Stomach (tissue), 9 donors: Measurements from ENCODE around the gene PSENEN. TPM values are rescaled to one million over a fixed set of nuclear protein-coding genes. Genes with fewer than 3 reads are reported as not detected.

Source experiments
- DNase-seq, 2 donors: peaks; one replicate each; pipeline versions ENCODE4 v3.0.0 to v3.0.0-alpha.2; 2013 to 2019
- H3K27ac ChIP-seq, 5 donors: fragments of 200-600 bp in 4 of 5; sonication (generic) in 4 of 5; one replicate each; pipeline ENCODE4 v1.5.1; 2013 to 2019; ENCODE audit warnings: mild to moderate bottlenecking in 1 of 5, moderate library complexity in 1 of 5
- H3K27me3 ChIP-seq, 3 donors: fragments of 200-600 bp; sonication (generic); one replicate each; pipeline ENCODE4 v1.5.1; 2017 to 2019; ENCODE audit warnings: mixed run types in 1 of 3
- H3K36me3 ChIP-seq, 4 donors: fragments of 200-600 bp; sonication (generic); 1 replicate in 3 of 4; 2 replicates in 1 of 4; pipeline ENCODE4 v1.5.1; 2016 to 2019
- H3K4me1 ChIP-seq, 4 donors: fragments of 200-600 bp; sonication (generic); one replicate each; pipeline ENCODE4 v1.5.1; 2016 to 2019
- H3K4me3 ChIP-seq, 4 donors: fragments of 200-600 bp; sonication (generic) in 3 of 4; one replicate each; pipeline ENCODE4 v1.5.1; 2016 to 2019; ENCODE audit warnings: mild to moderate bottlenecking in 1 of 4
- H3K9me3 ChIP-seq, 4 donors: fragments of 200-600 bp; sonication (generic); one replicate each; pipeline ENCODE4 v1.5.1; 2016 to 2019
- EP300 ChIP-seq: sonication (generic); formaldehyde crosslinking; IDR thresholded peaks from one replicate; pipeline ENCODE4 v1.6.1; 2017; ENCODE audit warnings: antibody characterized with exemption
- POLR2A ChIP-seq, 4 donors: fragments of 450-650 bp; IDR thresholded peaks; one replicate each; pipeline ENCODE4 v1.6.1; 2016; ENCODE audit warnings: antibody characterized with exemption in 4 of 4, control low read depth in 2 of 4, mild to moderate bottlenecking in 1 of 4, moderate library complexity in 1 of 4
- POLR2AphosphoS5 ChIP-seq, 3 donors: sonication (generic); formaldehyde crosslinking; IDR thresholded peaks; one replicate each; pipeline ENCODE4 v1.6.1; 2016; ENCODE audit warnings: antibody characterized with exemption in 3 of 3
- WGBS, 5 donors: extraction: QIAGEN DNeasy Blood & Tissue Kit in 3 of 5; methylation state at CpG; one replicate each; pipeline versions ENCODE4 v1.1.5 to v1.1.7; 2013 to 2018; 5-methylcytosine and 5-hydroxymethylcytosine counted together
- intact Hi-C: fragments of 100-400 bp; cut with DNase I; formaldehyde crosslinking; loops from one replicate; pipeline ENCODE4 v1.15.1; 2023; ENCODE audit warnings: low total_unique reads
- polyA plus RNA-seq, 3 donors: library from polyadenylated mRNA; stranded (reverse); fragments of 200-250 nt; gene quantifications; one replicate each; pipeline ENCODE4 v1.2.3, GENCODE V29; 2013
- total RNA-seq, 5 donors: library from RNA; depleted of rRNA; stranded (reverse); fragments of >200 nt; gene quantifications; one replicate each; pipeline versions ENCODE4 v1.1.0 to v1.2.3, GENCODE V29; 2014 to 2016
- TF ChIP-seq, protein P1 (sequence below), 7 experiments: fragments of 450-650 bp in 4 of 7; fragments of 200-600 bp in 3 of 7; sonication (generic) in 3 of 7; IDR thresholded peaks; one replicate each; pipeline ENCODE4 v1.5.1; 2016 to 2019; ENCODE audit warnings: antibody characterized with exemption in 7 of 7, control low read depth in 2 of 7, mild to moderate bottlenecking in 1 of 7
- donor health status: healthy with polysubstance abuse.
- donor health status: Bipolar disorder and iron deficiency.
- donor health status: healthy.

The PSENEN gene
- total and polyA plus RNA-seq, 8 donors: 9.3 to 101 (median 50.4) TPM; not detected in 1

DNA sequence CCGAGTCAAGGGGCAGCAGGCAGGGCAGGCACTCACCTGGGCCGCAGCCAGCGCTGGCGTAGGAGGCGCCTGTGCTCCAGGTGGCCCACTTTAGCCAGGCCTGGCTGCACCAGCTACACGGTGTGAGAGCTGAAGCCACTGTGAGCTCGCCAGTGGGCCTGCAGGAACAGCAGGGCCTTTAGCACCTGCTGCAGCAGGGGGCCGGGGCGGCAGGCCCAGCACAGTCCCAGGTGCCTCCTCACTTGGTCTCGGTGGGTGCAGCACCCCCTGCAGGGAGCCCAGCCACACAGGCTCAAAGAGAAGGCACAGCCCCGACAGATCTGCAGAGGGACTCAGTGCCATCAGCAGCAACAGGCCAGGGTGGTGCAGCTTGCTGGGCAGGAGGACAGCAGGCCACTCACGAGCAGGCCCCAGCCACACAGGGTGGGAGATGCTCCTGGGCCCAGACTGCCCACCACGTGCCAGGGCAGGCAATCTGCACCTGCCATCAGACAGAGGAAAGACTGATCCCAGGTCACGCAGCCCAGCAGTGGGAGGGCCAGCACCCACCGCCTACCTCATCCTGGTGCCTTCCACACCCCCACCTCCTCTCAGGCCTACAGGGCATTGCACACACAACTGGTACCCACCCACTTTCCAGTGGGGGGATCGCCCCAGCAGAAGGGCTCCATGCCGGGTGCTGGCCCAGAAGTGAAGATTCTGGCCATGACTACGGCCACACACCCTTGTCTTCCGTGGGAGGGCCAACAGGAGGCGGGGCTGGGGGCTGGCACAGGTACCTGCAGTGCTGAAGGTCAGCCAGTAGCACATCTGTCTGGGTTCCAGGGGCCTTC is 45.7 kb downstream of the PSENEN start:
- Histone ChIP-seq H3K27me3 (peaks cover 0 to 14% (median 0%) of the 10 kb centered on the region in 3 donors), H3K9me3 (no peaks in the 10 kb centered on the region), H3K4me1 (no peaks in the 10 kb centered on the region), H3K27ac (no peak overlapping the region), H3K36me3 (peaks cover 0 to 15% (median 11%) of the 10 kb centered on the region in 4 donors), H3K4me3 (no peak overlapping the region)
- intact Hi-C loops: no loop called here
- no peak for DNase-seq
- 58 to 62% (median 60%) methylated on average over 15 to 20 of the region's 20 CpGs for WGBS, 5 donors
- TF ChIP-seq, protein P1, sequence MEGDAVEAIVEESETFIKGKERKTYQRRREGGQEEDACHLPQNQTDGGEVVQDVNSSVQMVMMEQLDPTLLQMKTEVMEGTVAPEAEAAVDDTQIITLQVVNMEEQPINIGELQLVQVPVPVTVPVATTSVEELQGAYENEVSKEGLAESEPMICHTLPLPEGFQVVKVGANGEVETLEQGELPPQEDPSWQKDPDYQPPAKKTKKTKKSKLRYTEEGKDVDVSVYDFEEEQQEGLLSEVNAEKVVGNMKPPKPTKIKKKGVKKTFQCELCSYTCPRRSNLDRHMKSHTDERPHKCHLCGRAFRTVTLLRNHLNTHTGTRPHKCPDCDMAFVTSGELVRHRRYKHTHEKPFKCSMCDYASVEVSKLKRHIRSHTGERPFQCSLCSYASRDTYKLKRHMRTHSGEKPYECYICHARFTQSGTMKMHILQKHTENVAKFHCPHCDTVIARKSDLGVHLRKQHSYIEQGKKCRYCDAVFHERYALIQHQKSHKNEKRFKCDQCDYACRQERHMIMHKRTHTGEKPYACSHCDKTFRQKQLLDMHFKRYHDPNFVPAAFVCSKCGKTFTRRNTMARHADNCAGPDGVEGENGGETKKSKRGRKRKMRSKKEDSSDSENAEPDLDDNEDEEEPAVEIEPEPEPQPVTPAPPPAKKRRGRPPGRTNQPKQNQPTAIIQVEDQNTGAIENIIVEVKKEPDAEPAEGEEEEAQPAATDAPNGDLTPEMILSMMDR (IDR thresholded peaks at IDR 0.05): no peak
- TF ChIP-seq POLR2A (IDR thresholded peaks at IDR 0.05) (no peak), POLR2AphosphoS5 (IDR thresholded peaks at IDR 0.05) (no peak), EP300 (no peak)

DNA sequence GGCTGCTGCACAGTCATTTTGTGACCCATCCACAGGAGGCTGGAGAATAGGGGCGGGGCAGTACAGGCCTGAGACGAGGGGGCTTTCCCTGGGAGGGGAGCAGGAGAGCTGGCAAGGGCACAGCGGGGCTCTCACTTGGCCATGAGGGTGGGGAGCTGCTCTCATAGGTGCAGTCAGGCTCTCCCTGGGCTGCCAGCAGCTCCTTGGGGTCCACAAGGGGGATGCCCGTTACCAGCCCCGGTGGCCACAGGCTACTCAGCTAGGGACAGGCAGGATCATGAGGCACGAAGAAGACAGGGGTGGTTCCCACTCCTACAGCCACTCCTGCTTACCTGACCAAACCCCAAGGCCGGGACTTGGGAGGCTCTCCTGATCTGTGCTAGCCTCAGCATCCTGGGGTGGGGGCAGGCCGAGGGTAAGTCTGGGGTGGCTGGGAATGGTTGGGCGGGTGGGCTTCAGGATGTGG is 46.4 kb downstream of the PSENEN start:
- no peak for DNase-seq
- peaks cover 0 to 9% (median 8%) of the 10 kb centered on the region in 4 donors for H3K36me3 ChIP-seq
- 87 to 100% (median 91%) methylated on average over 7 to 9 of the region's 9 CpGs for whole genome bisulfite sequencing, 5 donors
- no peak overlapping the region for H3K27ac ChIP-seq
- peaks cover 0 to under 1% (median 0%) of the 10 kb centered on the region in 4 donors for H3K4me1 ChIP-seq
- TF ChIP-seq POLR2A (IDR thresholded peaks at IDR 0.05): no peak
- no peak for TF ChIP-seq POLR2AphosphoS5 (IDR thresholded peaks at IDR 0.05)
- H3K9me3 ChIP-seq: no peaks in the 10 kb centered on the region
- H3K27me3 ChIP-seq: peaks cover 0 to 20% (median 6%) of the 10 kb centered on the region in 3 donors
- intact Hi-C loops: no loop called here
- H3K4me3 ChIP-seq: no peak overlapping the region

DNA sequence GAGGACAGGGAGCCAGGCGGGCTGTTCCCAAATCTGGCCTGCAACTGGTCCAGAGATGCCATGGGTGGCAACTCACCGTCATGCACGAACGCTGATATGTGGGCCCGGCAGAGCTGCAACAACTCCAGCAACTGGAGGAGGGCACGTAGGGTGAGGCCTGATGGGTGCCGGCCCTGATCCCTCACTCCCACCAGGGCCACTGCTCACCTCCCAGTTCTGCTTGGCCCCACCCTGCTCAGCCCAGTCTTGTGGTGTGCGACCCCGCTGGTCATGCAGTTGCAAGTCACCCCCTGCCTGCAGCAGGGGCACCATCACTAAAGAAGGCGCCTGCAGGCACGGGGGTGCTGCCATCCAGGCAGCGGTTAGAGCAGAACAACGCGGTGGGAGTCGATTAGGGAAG is 46.9 kb downstream of the PSENEN start:
- no peaks in the 10 kb centered on the region for H3K9me3 ChIP-seq
- H3K27ac ChIP-seq: no peak overlapping the region
- intact Hi-C loops: no loop called here
- peaks cover 0 to 4% (median 3%) of the 10 kb centered on the region in 4 donors for H3K36me3 ChIP-seq
- TF ChIP-seq POLR2A (IDR thresholded peaks at IDR 0.05) (no peak), EP300 (no peak), POLR2AphosphoS5 (IDR thresholded peaks at IDR 0.05) (no peak)
- TF ChIP-seq, protein P1 (IDR thresholded peaks at IDR 0.05): no peak
- H3K4me1 ChIP-seq: peaks cover 0 to 5% (median 0%) of the 10 kb centered on the region in 4 donors
- no peak for DNase-seq
- no peak overlapping the region for H3K4me3 ChIP-seq
- peaks cover 0 to 25% (median 10%) of the 10 kb centered on the region in 3 donors for H3K27me3 ChIP-seq
- 85 to 91% (median 88%) methylated on average over 9 to 15 of the region's 15 CpGs for WGBS, 5 donors

DNA sequence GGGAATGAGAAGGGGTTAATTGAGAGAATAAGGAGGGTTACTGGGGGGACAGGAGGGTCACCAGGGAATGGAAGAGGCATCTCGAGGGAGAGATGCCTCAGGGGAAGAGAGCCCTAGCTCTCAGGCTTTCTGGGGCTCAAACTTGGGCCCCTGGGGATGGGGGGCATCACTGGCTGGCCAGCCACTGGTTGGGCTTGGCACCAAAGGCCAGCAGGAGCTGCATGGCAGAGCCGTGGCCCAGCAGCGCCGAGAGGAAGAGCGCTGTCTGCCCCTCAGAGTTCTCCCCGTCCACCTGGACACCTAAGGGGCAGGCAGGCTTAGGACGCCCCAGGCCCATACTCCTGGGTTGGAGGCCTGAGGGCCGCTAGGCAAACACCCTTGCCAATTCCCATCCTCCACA is 47.4 kb downstream of the PSENEN start:
- WGBS, 5 donors: 65 to 83% (median 78%) methylated on average over 7 to 8 of the region's 8 CpGs
- H3K4me3 ChIP-seq: no peak overlapping the region
- H3K4me1 ChIP-seq: peaks cover 0 to 11% (median 0%) of the 10 kb centered on the region in 4 donors
- H3K27me3 ChIP-seq: peaks cover 0 to 31% (median 16%) of the 10 kb centered on the region in 3 donors
- intact Hi-C loops: no loop called here
- H3K36me3 ChIP-seq: no peaks in the 10 kb centered on the region
- H3K27ac ChIP-seq: no peak overlapping the region
- no peak for TF ChIP-seq POLR2AphosphoS5 (IDR thresholded peaks at IDR 0.05)
- TF ChIP-seq POLR2A (IDR thresholded peaks at IDR 0.05): no peak
- TF ChIP-seq, protein P1 (IDR thresholded peaks at IDR 0.05): no peak
- no peak for TF ChIP-seq EP300
- H3K9me3 ChIP-seq: no peaks in the 10 kb centered on the region
- DNase-seq: no peak
